HepG2 (cell line): ENCODE data around the gene CLDN4. TPM values are rescaled to one million over a fixed set of nuclear protein-coding genes. Genes with fewer than 3 reads are reported as not detected.

Source experiments
- BORCS8-MEF2B ChIP-seq: sonication (generic); formaldehyde crosslinking; IDR thresholded peaks from 2 replicates; pipeline ENCODE4 v1.8.0; 2022; ENCODE audit warnings: mild to moderate bottlenecking, missing genetic modification reagents
- CENPX ChIP-seq: sonication (generic); formaldehyde crosslinking; IDR thresholded peaks from 2 replicates; pipeline ENCODE4 v1.9.0; 2021; ENCODE audit warnings: mild to moderate bottlenecking, missing genetic modification reagents, moderate library complexity
- DNMT3B ChIP-seq: conservative IDR thresholded peaks from 2 replicates; pipeline ENCODE4 v1.6.1; 2016; ENCODE audit warnings: missing biosample characterization, control low read depth
- FOXO1 ChIP-seq: sonication (generic); formaldehyde crosslinking; IDR thresholded peaks from 2 replicates; pipeline ENCODE4 v1.4.0; 2020; ENCODE audit warnings: missing genetic modification reagents
- KDM2A ChIP-seq: sonication (generic); formaldehyde crosslinking; IDR thresholded peaks from 2 replicates; pipeline ENCODE4 v1.4.0; 2020; ENCODE audit warnings: low read depth, missing genetic modification reagents, borderline replicate concordance
- MLXIP ChIP-seq: sonication (generic); formaldehyde crosslinking; IDR thresholded peaks from 2 replicates; pipeline ENCODE4 v1.9.0; 2021; ENCODE audit warnings: missing genetic modification reagents, borderline replicate concordance
- MXD3 ChIP-seq: IDR thresholded peaks from 2 replicates; pipeline ENCODE4 v1.6.1; 2016; ENCODE audit warnings: mild to moderate bottlenecking, missing biosample characterization, missing genetic modification reagents
- NCOA2 ChIP-seq: sonication (generic); formaldehyde crosslinking; IDR thresholded peaks from 2 replicates; pipeline ENCODE4 v1.8.0; 2022; ENCODE audit warnings: inconsistent platforms
- NR2C2 ChIP-seq: sonication (generic); formaldehyde crosslinking; IDR thresholded peaks from 2 replicates; pipeline ENCODE4 v1.4.0; 2020; ENCODE audit warnings: missing genetic modification reagents, mild to moderate bottlenecking, moderate library complexity, borderline replicate concordance
- PHF8 ChIP-seq: sonication (generic); formaldehyde crosslinking; IDR thresholded peaks from 2 replicates; pipeline ENCODE4 v1.5.0; 2020; ENCODE audit warnings: missing genetic modification reagents
- TFDP1 ChIP-seq: IDR thresholded peaks from 2 replicates; pipeline ENCODE4 v1.6.1; 2016; ENCODE audit warnings: missing compliant biosample characterization, missing genetic modification reagents, borderline replicate concordance
- ZBTB1 ChIP-seq: sonication (generic); formaldehyde crosslinking; IDR thresholded peaks from 2 replicates; pipeline ENCODE4 v1.4.0; 2020; ENCODE audit warnings: missing genetic modification reagents, borderline replicate concordance
- ZFP36L2 ChIP-seq: sonication (generic); formaldehyde crosslinking; IDR thresholded peaks from 2 replicates; pipeline ENCODE4 v1.4.0; 2020; ENCODE audit warnings: missing genetic modification reagents
- ZNF17 ChIP-seq: sonication (generic); formaldehyde crosslinking; IDR thresholded peaks from 2 replicates; pipeline ENCODE4 v1.5.0; 2020; ENCODE audit warnings: mild to moderate bottlenecking, missing genetic modification reagents
- ZNF256 ChIP-seq: sonication (generic); formaldehyde crosslinking; conservative IDR thresholded peaks from 2 replicates; pipeline ENCODE4 v1.4.0; 2020; ENCODE audit warnings: missing genetic modification reagents
- ZNF264 ChIP-seq: sonication (generic); formaldehyde crosslinking; IDR thresholded peaks from 2 replicates; pipeline ENCODE4 v1.4.0; 2020; ENCODE audit warnings: missing genetic modification reagents
- ZNF317 ChIP-seq: sonication (generic); formaldehyde crosslinking; IDR thresholded peaks from 2 replicates; pipeline ENCODE4 v1.5.0; 2020; ENCODE audit warnings: mild to moderate bottlenecking, missing genetic modification reagents
- ZNF672 ChIP-seq: sonication (generic); formaldehyde crosslinking; IDR thresholded peaks from 2 replicates; pipeline ENCODE4 v1.8.1; 2022; ENCODE audit warnings: missing genetic modification reagents
- ZNF687 ChIP-seq: sonication (generic); formaldehyde crosslinking; IDR thresholded peaks from 2 replicates; pipeline ENCODE4 v1.5.1; 2020; ENCODE audit warnings: mild to moderate bottlenecking, missing genetic modification reagents, moderate library complexity
- ZNF720 ChIP-seq: sonication (generic); formaldehyde crosslinking; IDR thresholded peaks from 2 replicates; pipeline ENCODE4 v1.4.0; 2020; ENCODE audit warnings: missing genetic modification reagents
- ZNF777 ChIP-seq: sonication (generic); formaldehyde crosslinking; IDR thresholded peaks from 2 replicates; pipeline ENCODE4 v1.4.0; 2020; ENCODE audit warnings: missing genetic modification reagents
- polyA plus RNA-seq, 8 experiments: library from polyadenylated mRNA; depleted of rRNA in 3 of 8; stranded (reverse) in 7 of 8; unstranded in 1 of 8; fragments of >200 nt; fragmentation: Illumina TruSeq in 4 of 8; extraction: Trizol in 4 of 8; gene quantifications; 2 replicates each; pipeline versions ENCODE4 v1.2.1 to v1.2.3, GENCODE V29; 2011 to 2016; ENCODE audit warnings: low read depth in 4 of 8, missing spikeins in 1 of 8, mixed read lengths in 1 of 8; ENCODE audit not compliant: insufficient read depth in 1 of 8
- total RNA-seq, 5 experiments: library from RNA; depleted of rRNA; stranded (reverse); fragments of >200 nt; fragmentation: Illumina TruSeq; extraction: Trizol; gene quantifications; 2 replicates each; pipeline ENCODE4 v1.2.3, GENCODE V29; 2016; ENCODE audit warnings: low read depth in 1 of 5

Gene CLDN4
- total and polyA plus RNA-seq, 2 of the 13 experiments (the other 11 are each of a cell fraction or from before 2014, with no cell fraction given): 28.2 to 35.7 TPM

- no peak for TF ChIP-seq MLXIP (CRISPR knock-in tag)
- TF ChIP-seq KDM2A (CRISPR knock-in tag): peak; percentile 29; the same call in 1 of the 2 replicates
- TF ChIP-seq CENPX: no peak
- TF ChIP-seq PHF8: no peak
- TF ChIP-seq ZNF317 (CRISPR knock-in tag): peak; percentile 64; the same call in 1 of the 2 replicates
- TF ChIP-seq NR2C2 (CRISPR knock-in tag): peak; percentile 71; the same call in 1 of the 2 replicates
- TF ChIP-seq ZNF17 (CRISPR knock-in tag): no peak
- no peak for TF ChIP-seq ZNF777 (CRISPR knock-in tag)
- TF ChIP-seq DNMT3B (CRISPR knock-in tag): 0 out of 2 replicates have a peak, but pooled peaks have one; percentile 27
- no peak for TF ChIP-seq ZBTB1 (CRISPR knock-in tag)
- TF ChIP-seq MXD3 (CRISPR knock-in tag): no peak
- TF ChIP-seq ZNF720 (CRISPR knock-in tag): no peak
- TF ChIP-seq NCOA2 (CRISPR knock-in tag): peak; percentile 73
- no peak for TF ChIP-seq ZFP36L2 (CRISPR knock-in tag)
- peak; percentile 36; the same call in 1 of the 2 replicates for TF ChIP-seq BORCS8-MEF2B (CRISPR knock-in tag)
- TF ChIP-seq ZNF256 (CRISPR knock-in tag): no peak
- peak; percentile 27; the same call in 1 of the 2 replicates for TF ChIP-seq TFDP1 (CRISPR knock-in tag)
- peak; percentile 21; the same call in 1 of the 2 replicates for TF ChIP-seq FOXO1
- peak; percentile 63 for TF ChIP-seq ZNF687 (CRISPR knock-in tag)
- no peak for TF ChIP-seq ZNF264 (CRISPR knock-in tag)
- no peak for TF ChIP-seq ZNF672 (CRISPR knock-in tag)
These were observed 39.3 kb downstream of the CLDN4 start (continued) for GRCh38 chr7:73870041-73870492.
